ENCODE results near the gene SLC19A1. TPM values are rescaled to one million over a fixed set of nuclear protein-coding genes. Genes with fewer than 3 reads are reported as not detected.

The SLC19A1 gene
- total RNA-seq, 4 donors from 2014 or later, result 10.7 to 70.8 (median 30.5) TPM

- no peak for DNase-seq
- Histone ChIP-seq H3K9me3 (no peaks in the 10 kb centered on the region), H3K27ac (peak overlapping the region in 2 of 4 donors; percentile 22 to 25), H3K36me3 (no peaks in the 10 kb centered on the region), H3K27me3 (no peaks in the 10 kb centered on the region), H3K4me1 (peaks cover 0 to 9% (median 0%) of the 10 kb centered on the region in 4 donors), H3K4me3 (no peak overlapping the region)
- no peak for TF ChIP-seq POLR2A (IDR thresholded peaks at IDR 0.05)
- TF ChIP-seq CTCF (IDR thresholded peaks at IDR 0.05), result no peak
Measured at GRCh38 chr21:45454060-45454925, 87.9 kb downstream of the SLC19A1 start.

- TF ChIP-seq POLR2A (IDR thresholded peaks at IDR 0.05) (no peak), CTCF (IDR thresholded peaks at IDR 0.05) (no peak)
- Histone ChIP-seq H3K9me3 (no peaks in the 10 kb centered on the region), H3K36me3 (no peaks in the 10 kb centered on the region), H3K27ac (no peak overlapping the region), H3K27me3 (no peaks in the 10 kb centered on the region), H3K4me1 (peaks cover 0 to 9% (median 0%) of the 10 kb centered on the region in 4 donors), H3K4me3 (no peak overlapping the region)
- no peak for DNase-seq
Measured at GRCh38 chr21:45453308-45453950, 88.8 kb downstream of the SLC19A1 start.

- Histone ChIP-seq H3K27ac (no peak overlapping the region), H3K4me1 (peaks cover 0 to 7% (median 0%) of the 10 kb centered on the region in 4 donors), H3K4me3 (no peak overlapping the region), H3K9me3 (no peaks in the 10 kb centered on the region), H3K27me3 (no peaks in the 10 kb centered on the region), H3K36me3 (no peaks in the 10 kb centered on the region)
- no peak for TF ChIP-seq POLR2A (IDR thresholded peaks at IDR 0.05)
- TF ChIP-seq CTCF (IDR thresholded peaks at IDR 0.05), result no peak
- DNase-seq, result no peak
Measured at GRCh38 chr21:45452696-45453307, 89.4 kb downstream of the SLC19A1 start.

- Histone ChIP-seq H3K9me3 (no peaks in the 10 kb centered on the region), H3K27me3 (no peaks in the 10 kb centered on the region), H3K36me3 (no peaks in the 10 kb centered on the region), H3K4me1 (peaks cover 0 to 4% (median 0%) of the 10 kb centered on the region in 4 donors), H3K27ac (peak overlapping the region in 1 of 4 donors; percentile 13), H3K4me3 (no peak overlapping the region)
- DNase-seq, result no peak
- TF ChIP-seq POLR2A (IDR thresholded peaks at IDR 0.05) (no peak), CTCF (IDR thresholded peaks at IDR 0.05) (no peak)
Measured at GRCh38 chr21:45451771-45452182, 90.5 kb downstream of the SLC19A1 start.

GRCh38 chr21:45451091-45451740, 91.0 kb downstream of the SLC19A1 start:
- H3K4me1 ChIP-seq, result peaks cover 0 to 4% (median 0%) of the 10 kb centered on the region in 4 donors
- DNase-seq, result no peak
- no peaks in the 10 kb centered on the region for H3K27me3 ChIP-seq
- no peaks in the 10 kb centered on the region for H3K36me3 ChIP-seq
- TF ChIP-seq CTCF (IDR thresholded peaks at IDR 0.05) (no peak), POLR2A (IDR thresholded peaks at IDR 0.05) (no peak)
- H3K27ac ChIP-seq, result peak overlapping the region in 1 of 4 donors; percentile 13
- H3K9me3 ChIP-seq, result no peaks in the 10 kb centered on the region
- H3K4me3 ChIP-seq, result no peak overlapping the region

Data from Peyer's patch (tissue), 4 donors.